H9 (cell line): ENCODE results near the gene THSD4. TPM values are rescaled to one million over a fixed set of nuclear protein-coding genes. Genes with fewer than 3 reads are reported as not detected.

ENCODE experiments used
- DNase-seq: peaks from one replicate; pipeline ENCODE4 v3.0.0-alpha.2; 2017
- H2AFZ ChIP-seq: one replicate; pipeline ENCODE4 v1.6.1; 2013; ENCODE audit warnings: mild to moderate bottlenecking, low read length, control low read depth, moderate library complexity
- H2AK5ac ChIP-seq: 2 replicates; pipeline ENCODE4 v1.6.1; 2013; ENCODE audit warnings: low read length, control low read depth, mixed read lengths; ENCODE audit not compliant: insufficient read length
- H2BK120ac ChIP-seq: one replicate; pipeline ENCODE4 v1.6.1; 2013; ENCODE audit warnings: low read depth, mild to moderate bottlenecking, low read length, control low read depth, inconsistent platforms; ENCODE audit not compliant: poor library complexity, severe bottlenecking
- H2BK12ac ChIP-seq: 2 replicates; pipeline ENCODE4 v1.6.1; 2013; ENCODE audit warnings: low read length, control low read depth, mixed read lengths, low read depth; ENCODE audit not compliant: insufficient read length
- H2BK15ac ChIP-seq: 2 replicates; pipeline ENCODE4 v1.6.1; 2013; ENCODE audit warnings: low read depth, low read length, control low read depth
- H2BK20ac ChIP-seq: one replicate; pipeline ENCODE4 v1.6.1; 2013; ENCODE audit warnings: low read depth, mild to moderate bottlenecking, low read length, control low read depth, inconsistent platforms; ENCODE audit not compliant: poor library complexity, severe bottlenecking
- H2BK5ac ChIP-seq: 2 replicates; pipeline ENCODE4 v1.6.1; 2013; ENCODE audit warnings: low read length, control low read depth, mixed read lengths; ENCODE audit not compliant: insufficient read length
- H3K14ac ChIP-seq: 2 replicates; pipeline ENCODE4 v1.6.1; 2013; ENCODE audit warnings: low read length, control low read depth; ENCODE audit not compliant: insufficient read depth
- H3K18ac ChIP-seq: 2 replicates; pipeline ENCODE4 v1.6.1; 2013; ENCODE audit warnings: low read depth, mild to moderate bottlenecking, mixed read lengths, low read length, control low read depth; ENCODE audit not compliant: insufficient read length
- H3K23ac ChIP-seq: 2 replicates; pipeline ENCODE4 v1.6.1; 2013; ENCODE audit warnings: low read length, control low read depth, mixed read lengths, low read depth; ENCODE audit not compliant: insufficient read length
- H3K23me2 ChIP-seq: 2 replicates; pipeline ENCODE4 v1.6.1; 2013; ENCODE audit warnings: low read depth, mild to moderate bottlenecking, mixed read lengths, low read length, control low read depth; ENCODE audit not compliant: insufficient read length, poor library complexity, severe bottlenecking
- H3K27ac ChIP-seq: 2 replicates; pipeline ENCODE4 v1.5.1; 2013; ENCODE audit warnings: low read length, control low read depth, mixed read lengths, low read depth; ENCODE audit not compliant: insufficient read length
- H3K27me3 ChIP-seq: 2 replicates; pipeline ENCODE4 v1.6.1; 2013; ENCODE audit warnings: low read length, control low read depth, inconsistent platforms; ENCODE audit not compliant: insufficient read depth
- H3K4ac ChIP-seq: 2 replicates; pipeline ENCODE4 v1.6.1; 2013; ENCODE audit warnings: low read depth, mild to moderate bottlenecking, control low read depth, inconsistent platforms, low read length, moderate library complexity
- H3K4me1 ChIP-seq: 2 replicates; pipeline ENCODE4 v1.6.1; 2013; ENCODE audit warnings: low read length, control low read depth, inconsistent platforms; ENCODE audit not compliant: insufficient read depth
- H3K4me2 ChIP-seq: 2 replicates; pipeline ENCODE4 v1.6.1; 2013; ENCODE audit warnings: low read length, control low read depth, mixed read lengths; ENCODE audit not compliant: insufficient read length, insufficient read depth
- H3K56ac ChIP-seq: 2 replicates; pipeline ENCODE4 v1.6.1; 2013; ENCODE audit warnings: low read depth, mild to moderate bottlenecking, mixed read lengths, low read length, control low read depth; ENCODE audit not compliant: insufficient read length
- H3K79me1 ChIP-seq: 2 replicates; pipeline ENCODE4 v1.6.1; 2013; ENCODE audit warnings: low read depth, mild to moderate bottlenecking, moderate library complexity, low read length, control low read depth, inconsistent platforms; ENCODE audit not compliant: insufficient read depth, poor library complexity, severe bottlenecking
- H3K79me2 ChIP-seq: 2 replicates; pipeline ENCODE4 v1.6.1; 2013; ENCODE audit warnings: low read length, control low read depth, inconsistent platforms; ENCODE audit not compliant: insufficient read depth
- H3K9ac ChIP-seq: 2 replicates; pipeline ENCODE4 v1.6.1; 2013; ENCODE audit warnings: low read length, control low read depth, mixed read lengths; ENCODE audit not compliant: insufficient read length; ENCODE audit errors: extremely low read depth
- H3K9me3 ChIP-seq: one replicate; pipeline ENCODE4 v1.6.1; 2013; ENCODE audit warnings: low read depth, low read length, inconsistent platforms; ENCODE audit not compliant: control insufficient read depth
- H3T11ph ChIP-seq: one replicate; pipeline ENCODE4 v1.6.1; 2013; ENCODE audit warnings: mild to moderate bottlenecking, low read length, control low read depth, inconsistent platforms
- H4K20me1 ChIP-seq: one replicate; pipeline ENCODE4 v1.6.1; 2013; ENCODE audit not compliant: control insufficient read depth, insufficient read length, insufficient read depth
- H4K5ac ChIP-seq: 2 replicates; pipeline ENCODE4 v1.6.1; 2013; ENCODE audit warnings: low read depth, mild to moderate bottlenecking, mixed read lengths, low read length, control low read depth; ENCODE audit not compliant: insufficient read length
- H4K8ac ChIP-seq: replicated peaks from 2 replicates; pipeline ENCODE4 v1.6.1; 2013; ENCODE audit warnings: low read length, control low read depth, mixed read lengths, low read depth; ENCODE audit not compliant: insufficient read length
- H4K91ac ChIP-seq: 2 replicates; pipeline ENCODE4 v1.6.1; 2013; ENCODE audit warnings: low read depth, mild to moderate bottlenecking, moderate library complexity, mixed read lengths, low read length, control low read depth; ENCODE audit not compliant: insufficient read length
- H3K27ac Mint-ChIP-seq, 3 experiments: 2 replicates in 2 of 3; 3 replicates in 1 of 3; pipeline ENCODE4 v1.8.0; 2020 to 2021; ENCODE audit warnings: mixed read lengths in 3 of 3, mild to moderate bottlenecking in 1 of 3, moderate library complexity in 1 of 3
- H3K27me3 Mint-ChIP-seq: 2 replicates; pipeline ENCODE4 v1.8.0; 2021; ENCODE audit warnings: low read depth, mild to moderate bottlenecking, moderate library complexity, mixed read lengths
- H3K36me3 Mint-ChIP-seq, 3 experiments: 2 replicates in 2 of 3; 3 replicates in 1 of 3; pipeline ENCODE4 v1.8.0; 2020 to 2021; ENCODE audit warnings: low read depth in 3 of 3, mixed read lengths in 3 of 3; ENCODE audit not compliant: insufficient read depth in 1 of 3
- H3K4me1 Mint-ChIP-seq, 2 experiments: 2 replicates each; pipeline ENCODE4 v1.8.0; 2020; ENCODE audit warnings: mixed read lengths in 2 of 2
- H3K4me3 Mint-ChIP-seq, 2 experiments: 2 replicates in 1 of 2; 3 replicates in 1 of 2; pipeline ENCODE4 v1.8.0; 2020 to 2021; ENCODE audit warnings: mild to moderate bottlenecking in 2 of 2, mixed read lengths in 2 of 2, moderate library complexity in 1 of 2
- H3K9me3 Mint-ChIP-seq, 2 experiments: 2 replicates in 1 of 2; 3 replicates in 1 of 2; pipeline ENCODE4 v1.8.0; 2020; ENCODE audit warnings: mild to moderate bottlenecking in 2 of 2, mixed read lengths in 2 of 2, moderate library complexity in 1 of 2
- CTCF ChIP-seq: fragments of 200-600 bp; sonication (generic); conservative IDR thresholded peaks from 3 replicates; pipeline ENCODE4 v1.8.0; 2021; ENCODE audit warnings: antibody characterized with exemption, mild to moderate bottlenecking
- WGBS: extraction: QIAGEN DNeasy Blood & Tissue Kit; methylation state at CpG from one replicate; pipeline ENCODE4 v1.1.7; 2013; ENCODE audit warnings: missing lambda C conversion rate, low lambda C conversion rate, mixed read lengths; ENCODE audit not compliant: insufficient read length; ENCODE audit errors: extremely low coverage; 5-methylcytosine and 5-hydroxymethylcytosine counted together
- total RNA-seq: library from RNA; stranded (reverse); gene quantifications from 2 replicates; pipeline ENCODE4 v1.2.1, GENCODE V29; 2021

THSD4 gene
- total RNA-seq, 1 experiment from 2014 or later, result 5.5 TPM

DNA sequence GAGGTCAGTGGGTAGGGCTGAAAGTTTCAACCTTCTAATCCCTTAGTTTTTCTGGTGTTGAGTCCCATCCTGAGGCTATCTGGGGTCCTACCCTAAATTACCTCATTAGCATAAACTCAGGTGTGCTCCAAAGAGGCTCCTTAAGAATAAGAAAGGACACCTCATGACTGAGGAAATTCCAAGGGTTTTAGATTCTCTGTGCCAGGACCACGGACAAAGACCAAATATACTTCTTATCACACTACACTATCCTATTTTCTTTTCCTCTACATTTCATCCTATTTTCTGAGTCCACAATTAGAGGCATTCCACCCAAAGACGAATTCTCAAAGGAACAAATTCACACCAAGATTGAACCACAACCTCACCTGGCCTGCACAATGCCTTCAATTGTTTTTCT is 9.8 kb upstream of the THSD4 start:
- Mint-ChIP-seq H3K4me1 (peaks cover 17 to 24% of the 10 kb centered on the region in 2 experiments), H3K27ac (no peak overlapping the region), H3K4me3 (no peak overlapping the region), H3K36me3 (no peaks in the 10 kb centered on the region), H3K9me3 (no peaks in the 10 kb centered on the region; a peak in 1 of 5 replicates), H3K27me3 (peaks cover 6% of the 10 kb centered on the region; the same call in 1 of the 2 replicates)
- Histone ChIP-seq H2AK5ac (no peak overlapping the region), H2BK15ac (no peak overlapping the region), H3K4me2 (no peak overlapping the region), H3K23ac (no peak overlapping the region), H3K23me2 (no peaks in the 10 kb centered on the region), H3K9ac (no peak overlapping the region), H3K4ac (no peak overlapping the region), H4K8ac (no peak overlapping the region), H4K5ac (no peak overlapping the region), H3K9me3 (no peaks in the 10 kb centered on the region), H2BK20ac (no peak overlapping the region), H3K79me1 (no peaks in the 10 kb centered on the region), H3K27ac (no peak overlapping the region), H3K18ac (no peak overlapping the region), H4K91ac (no peak overlapping the region), H3K14ac (no peak overlapping the region), H3K79me2 (no peaks in the 10 kb centered on the region), H2BK5ac (no peak overlapping the region), H3K27me3 (no peaks in the 10 kb centered on the region), H3K56ac (no peak overlapping the region), H2BK12ac (no peak overlapping the region), H2AFZ (no peak overlapping the region), H2BK120ac (no peak overlapping the region), H4K20me1 (no peaks in the 10 kb centered on the region), H3T11ph (no peak overlapping the region), H3K4me1 (peaks cover 2% of the 10 kb centered on the region)
- no CpG with 5 or more reads among the region's 2 CpGs for WGBS
- no peak for DNase-seq
- TF ChIP-seq CTCF, result no peak
